HepG2 (cell line): Measurements from ENCODE around the gene AGBL2. TPM values are rescaled to one million over a fixed set of nuclear protein-coding genes. Genes with fewer than 3 reads are reported as not detected.
A peak's percentile ranks its signal among the peaks of the same experiment; 100 is the strongest.

ENCODE experiments used
- ELF4 ChIP-seq: sonication (generic); formaldehyde crosslinking; IDR thresholded peaks from 2 replicates; pipeline ENCODE4 v1.5.0; 2020; ENCODE audit warnings: missing genetic modification reagents, mild to moderate bottlenecking, moderate library complexity, borderline replicate concordance
- GLMP ChIP-seq: sonication (generic); formaldehyde crosslinking; IDR thresholded peaks from 2 replicates; pipeline ENCODE4 v1.9.0; 2021; ENCODE audit warnings: missing genetic modification reagents, mild to moderate bottlenecking, borderline replicate concordance
- GMEB2 ChIP-seq: IDR thresholded peaks from 2 replicates; pipeline ENCODE4 v1.6.1; 2016; ENCODE audit warnings: missing biosample characterization, missing genetic modification reagents, low read depth
- IKZF5 ChIP-seq: IDR thresholded peaks from 2 replicates; pipeline ENCODE4 v1.6.1; 2018; ENCODE audit warnings: missing genetic modification reagents, mild to moderate bottlenecking, missing compliant biosample characterization
- IRX3 ChIP-seq: sonication (generic); formaldehyde crosslinking; IDR thresholded peaks from 2 replicates; pipeline ENCODE4 v1.8.1; 2023; ENCODE audit warnings: mild to moderate bottlenecking, low read depth, missing genetic modification reagents, borderline replicate concordance
- JUNB ChIP-seq: sonication (generic); formaldehyde crosslinking; IDR thresholded peaks from 2 replicates; pipeline ENCODE4 v1.8.0; 2022; ENCODE audit warnings: missing genetic modification reagents, mild to moderate bottlenecking, borderline replicate concordance
- KAT2B ChIP-seq: fragments of 150-350 bp; IDR thresholded peaks from 2 replicates; pipeline ENCODE4 v1.6.1; 2014; ENCODE audit warnings: low read depth, low read length, borderline replicate concordance
- NFYC ChIP-seq: IDR thresholded peaks from 2 replicates; pipeline ENCODE4 v1.6.1; 2016; ENCODE audit warnings: missing genetic modification reagents, missing compliant biosample characterization
- NR2F6 ChIP-seq, 2 experiments: IDR thresholded peaks; 2 replicates each; pipeline ENCODE4 v1.6.1; 2016; ENCODE audit warnings: antibody characterized with exemption in 1 of 2, mild to moderate bottlenecking in 1 of 2
- RFXAP ChIP-seq: sonication (generic); formaldehyde crosslinking; IDR thresholded peaks from 2 replicates; pipeline ENCODE4 v1.4.0; 2020; ENCODE audit warnings: missing genetic modification reagents, borderline replicate concordance
- SIN3A ChIP-seq: IDR thresholded peaks from 2 replicates; pipeline ENCODE4 v1.6.1; 2011; ENCODE audit warnings: low read depth, mild to moderate bottlenecking, control low read depth, low read length, borderline replicate concordance
- SNAI1 ChIP-seq: sonication (generic); formaldehyde crosslinking; IDR thresholded peaks from 2 replicates; pipeline ENCODE4 v1.5.0; 2020; ENCODE audit warnings: mild to moderate bottlenecking, missing genetic modification reagents, borderline replicate concordance
- TEAD2 ChIP-seq: sonication (generic); formaldehyde crosslinking; IDR thresholded peaks from 2 replicates; pipeline ENCODE4 v1.9.0; 2021; ENCODE audit warnings: missing genetic modification reagents
- TOE1 ChIP-seq: sonication (generic); formaldehyde crosslinking; IDR thresholded peaks from 2 replicates; pipeline ENCODE4 v1.4.0; 2020; ENCODE audit warnings: mild to moderate bottlenecking, missing genetic modification reagents
- ZFY ChIP-seq: sonication (generic); formaldehyde crosslinking; IDR thresholded peaks from 2 replicates; pipeline ENCODE4 v1.4.0; 2020; ENCODE audit warnings: missing genetic modification reagents
- ZMAT3 ChIP-seq: sonication (generic); formaldehyde crosslinking; conservative IDR thresholded peaks from 2 replicates; pipeline ENCODE4 v1.7.0; 2021; ENCODE audit warnings: missing genetic modification reagents
- ZNF414 ChIP-seq: sonication (generic); formaldehyde crosslinking; IDR thresholded peaks from 2 replicates; pipeline ENCODE4 v1.5.0; 2020; ENCODE audit warnings: missing genetic modification reagents
- ZNF558 ChIP-seq: sonication (generic); formaldehyde crosslinking; IDR thresholded peaks from 2 replicates; pipeline ENCODE4 v1.9.0; 2022; ENCODE audit warnings: mild to moderate bottlenecking, missing genetic modification reagents, borderline replicate concordance
- ZNF782 ChIP-seq: sonication (generic); formaldehyde crosslinking; IDR thresholded peaks from 2 replicates; pipeline ENCODE4 v1.4.0; 2020; ENCODE audit warnings: missing genetic modification reagents, mild to moderate bottlenecking, borderline replicate concordance
- polyA plus RNA-seq, 8 experiments: library from polyadenylated mRNA; depleted of rRNA in 3 of 8; stranded (reverse) in 7 of 8; unstranded in 1 of 8; fragments of >200 nt; fragmentation: Illumina TruSeq in 4 of 8; extraction: Trizol in 4 of 8; gene quantifications; 2 replicates each; pipeline versions ENCODE4 v1.2.1 to v1.2.3, GENCODE V29; 2011 to 2016; ENCODE audit warnings: low read depth in 4 of 8, missing spikeins in 1 of 8, mixed read lengths in 1 of 8; ENCODE audit not compliant: insufficient read depth in 1 of 8
- total RNA-seq, 5 experiments: library from RNA; depleted of rRNA; stranded (reverse); fragments of >200 nt; fragmentation: Illumina TruSeq; extraction: Trizol; gene quantifications; 2 replicates each; pipeline ENCODE4 v1.2.3, GENCODE V29; 2016; ENCODE audit warnings: low read depth in 1 of 5
- TF ChIP-seq, protein P1 (sequence below): sonication (generic); formaldehyde crosslinking; IDR thresholded peaks from 2 replicates; pipeline ENCODE4 v1.5.0; 2020; ENCODE audit warnings: mild to moderate bottlenecking, missing genetic modification reagents

AGBL2 gene
- total and polyA plus RNA-seq, 2 of the 13 experiments (the other 11 are each of a cell fraction or from before 2014, with no cell fraction given), result 1.6 to 5.7 TPM

DNA sequence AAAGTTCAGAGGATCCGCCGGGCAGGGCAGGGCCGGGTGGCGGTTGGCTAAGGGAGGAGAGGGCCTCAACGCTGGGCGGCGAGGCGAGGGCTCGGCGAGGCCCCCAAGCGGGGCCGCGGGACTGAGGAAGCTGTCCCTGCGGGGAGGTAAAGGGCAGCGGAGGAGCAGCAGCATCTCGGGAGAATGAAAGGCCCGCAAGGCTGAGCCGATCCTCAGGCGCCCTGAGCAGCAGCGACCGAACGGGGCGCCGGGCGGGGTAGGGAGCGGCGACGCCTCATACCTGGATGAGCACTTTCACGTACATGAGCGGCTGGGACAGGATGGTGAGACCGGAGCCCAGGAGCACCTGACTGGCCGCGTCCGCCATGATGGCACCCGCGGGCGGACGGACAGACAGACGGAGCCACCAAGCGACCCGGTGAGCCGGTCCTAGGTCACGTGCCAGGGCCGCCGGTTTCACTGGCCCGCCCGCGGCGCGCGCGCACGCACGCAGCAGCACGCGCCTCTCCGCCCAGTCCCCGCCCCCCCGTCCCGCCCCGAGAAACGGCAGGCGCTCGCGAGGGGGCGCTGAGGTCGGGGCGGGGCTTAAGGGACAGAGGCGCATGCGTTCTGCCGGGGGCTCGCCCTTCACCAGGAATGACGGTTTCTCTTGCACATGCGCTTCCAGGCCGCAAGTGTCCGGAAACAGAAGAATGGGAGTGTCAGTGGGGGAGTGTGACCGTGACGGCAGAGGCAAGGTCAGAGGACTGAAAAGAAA lies 72.9 kb downstream of the AGBL2 start, which contains the start of gene MTCH2 (continued):
- no peak for TF ChIP-seq KAT2B
- no peak; the same call in 1 of the 2 replicates for TF ChIP-seq NFYC (CRISPR knock-in tag)
- no peak for TF ChIP-seq NR2F6 (IDR thresholded peaks at IDR 0.05)
- no peak for TF ChIP-seq NR2F6 (CRISPR knock-in tag; IDR thresholded peaks at IDR 0.05)
- TF ChIP-seq ZNF414 (CRISPR knock-in tag), result 0 out of 2 replicates have a peak, but pooled peaks have one; percentile 51
- peak; percentile 71; the same call in 1 of the 2 replicates for TF ChIP-seq RFXAP (CRISPR knock-in tag)
- TF ChIP-seq TEAD2 (CRISPR knock-in tag), result peak; percentile 36; the same call in 1 of the 2 replicates
- peak; percentile 86; the same call in 1 of the 2 replicates for TF ChIP-seq IRX3 (CRISPR knock-in tag)
- TF ChIP-seq JUNB, result no peak
- peak; percentile 46; the same call in 1 of the 2 replicates for TF ChIP-seq SIN3A
- no peak for TF ChIP-seq ELF4 (CRISPR knock-in tag)
- TF ChIP-seq ZNF782 (CRISPR knock-in tag), result peak; percentile 74
- TF ChIP-seq ZMAT3 (CRISPR knock-in tag), result peak; percentile 76; the same call in 1 of the 2 replicates
- no peak for TF ChIP-seq TOE1 (CRISPR knock-in tag)
- TF ChIP-seq ZNF558 (CRISPR knock-in tag), result peak; percentile 62; the same call in 1 of the 2 replicates
- TF ChIP-seq GLMP, result no peak
- peak; percentile 93 for TF ChIP-seq ZFY (CRISPR knock-in tag)
- 0 out of 2 replicates have a peak, but pooled peaks have one; percentile 45 for TF ChIP-seq SNAI1 (CRISPR knock-in tag)
- TF ChIP-seq IKZF5 (CRISPR knock-in tag), result peak; percentile 94
- peak; percentile 88 for TF ChIP-seq GMEB2 (CRISPR knock-in tag)
- TF ChIP-seq, protein P1, sequence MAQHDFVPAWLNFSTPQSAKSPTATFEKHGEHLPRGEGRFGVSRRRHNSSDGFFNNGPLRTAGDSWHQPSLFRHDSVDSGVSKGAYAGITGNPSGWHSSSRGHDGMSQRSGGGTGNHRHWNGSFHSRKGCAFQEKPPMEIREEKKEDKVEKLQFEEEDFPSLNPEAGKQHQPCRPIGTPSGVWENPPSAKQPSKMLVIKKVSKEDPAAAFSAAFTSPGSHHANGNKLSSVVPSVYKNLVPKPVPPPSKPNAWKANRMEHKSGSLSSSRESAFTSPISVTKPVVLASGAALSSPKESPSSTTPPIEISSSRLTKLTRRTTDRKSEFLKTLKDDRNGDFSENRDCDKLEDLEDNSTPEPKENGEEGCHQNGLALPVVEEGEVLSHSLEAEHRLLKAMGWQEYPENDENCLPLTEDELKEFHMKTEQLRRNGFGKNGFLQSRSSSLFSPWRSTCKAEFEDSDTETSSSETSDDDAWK (CRISPR knock-in tag), result no peak
